Skeletal muscle cell (primary cell): Measurements from ENCODE around the gene IL17REL.

Experiments
- DNase-seq: peaks from one replicate; pipeline ENCODE4 v3.0.0-alpha.2; 2010; ENCODE audit warnings: low read depth
- H3K4me3 ChIP-seq: 2 replicates; pipeline ENCODE4 v1.5.1; 2011; ENCODE audit warnings: low read depth, mild to moderate bottlenecking, control low read depth, low read length, moderate library complexity

IL17REL gene

DNA sequence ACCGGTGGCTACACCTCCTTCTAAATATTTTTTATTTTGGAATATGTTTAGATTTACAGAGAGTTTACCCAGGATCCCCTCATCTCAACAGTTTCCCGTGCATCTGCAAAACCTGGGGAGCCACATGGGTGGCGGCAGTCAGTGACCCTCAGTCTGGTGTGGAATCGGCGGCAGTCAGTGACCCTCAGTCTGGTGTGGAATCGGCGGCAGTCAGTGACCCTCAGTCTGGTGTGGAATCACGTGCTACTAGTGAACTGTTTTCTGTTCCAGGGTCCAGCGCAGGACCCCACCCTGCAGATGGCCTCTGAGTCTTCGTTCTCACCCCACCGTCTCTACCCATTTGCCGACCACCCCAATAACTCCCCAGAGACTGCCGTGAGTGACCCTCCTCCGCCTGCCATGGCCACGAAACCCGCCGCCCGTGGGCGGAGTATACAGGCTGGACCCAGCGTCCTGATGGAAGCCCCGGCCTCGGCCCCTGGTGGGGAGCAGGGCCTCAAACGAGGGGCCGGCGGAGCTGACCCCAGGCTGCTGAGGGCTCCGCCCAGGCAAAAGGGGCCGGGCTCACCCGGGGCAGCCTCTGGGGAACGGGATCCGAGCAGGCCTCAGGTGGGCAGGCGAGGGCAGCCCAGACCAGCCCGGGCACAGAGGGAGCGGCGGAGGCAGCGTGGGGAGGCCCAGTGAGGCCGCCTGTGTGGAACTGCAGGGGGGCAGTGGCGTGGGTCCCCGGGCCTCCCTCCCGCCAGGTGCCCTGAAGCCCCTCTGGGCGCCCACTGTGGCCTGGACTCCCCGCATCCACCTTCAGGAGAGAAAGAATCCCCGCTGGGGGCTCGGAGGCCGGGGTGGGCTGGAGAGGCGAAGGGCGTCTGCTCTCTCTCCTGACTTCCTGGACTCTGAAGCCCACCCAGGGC, 2.5 kb downstream of the IL17REL start:
- no peak for DNase-seq
- no peak overlapping the region for H3K4me3 ChIP-seq

DNA sequence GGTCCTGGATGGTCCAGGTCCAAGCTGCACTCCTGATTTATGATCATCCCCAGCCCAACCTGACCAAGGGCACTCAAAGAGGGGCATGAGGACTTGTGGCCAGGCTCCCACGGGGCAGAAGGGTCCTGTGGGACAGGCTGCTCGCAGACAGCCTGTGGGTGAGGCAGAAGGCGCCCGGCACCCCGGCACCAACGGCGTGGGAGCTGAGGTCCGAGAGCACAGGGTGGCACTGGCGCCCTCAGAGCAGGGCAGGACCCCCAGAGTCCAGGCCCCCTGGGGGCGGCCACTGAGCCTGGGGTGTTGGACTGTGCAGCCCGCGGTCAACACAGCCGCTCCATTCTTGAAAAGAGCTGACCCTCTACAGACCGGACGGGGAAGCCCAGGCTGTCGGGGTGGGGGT, 3.3 kb downstream of the IL17REL start:
- DNase-seq = no peak
- H3K4me3 ChIP-seq = no peak overlapping the region

DNA sequence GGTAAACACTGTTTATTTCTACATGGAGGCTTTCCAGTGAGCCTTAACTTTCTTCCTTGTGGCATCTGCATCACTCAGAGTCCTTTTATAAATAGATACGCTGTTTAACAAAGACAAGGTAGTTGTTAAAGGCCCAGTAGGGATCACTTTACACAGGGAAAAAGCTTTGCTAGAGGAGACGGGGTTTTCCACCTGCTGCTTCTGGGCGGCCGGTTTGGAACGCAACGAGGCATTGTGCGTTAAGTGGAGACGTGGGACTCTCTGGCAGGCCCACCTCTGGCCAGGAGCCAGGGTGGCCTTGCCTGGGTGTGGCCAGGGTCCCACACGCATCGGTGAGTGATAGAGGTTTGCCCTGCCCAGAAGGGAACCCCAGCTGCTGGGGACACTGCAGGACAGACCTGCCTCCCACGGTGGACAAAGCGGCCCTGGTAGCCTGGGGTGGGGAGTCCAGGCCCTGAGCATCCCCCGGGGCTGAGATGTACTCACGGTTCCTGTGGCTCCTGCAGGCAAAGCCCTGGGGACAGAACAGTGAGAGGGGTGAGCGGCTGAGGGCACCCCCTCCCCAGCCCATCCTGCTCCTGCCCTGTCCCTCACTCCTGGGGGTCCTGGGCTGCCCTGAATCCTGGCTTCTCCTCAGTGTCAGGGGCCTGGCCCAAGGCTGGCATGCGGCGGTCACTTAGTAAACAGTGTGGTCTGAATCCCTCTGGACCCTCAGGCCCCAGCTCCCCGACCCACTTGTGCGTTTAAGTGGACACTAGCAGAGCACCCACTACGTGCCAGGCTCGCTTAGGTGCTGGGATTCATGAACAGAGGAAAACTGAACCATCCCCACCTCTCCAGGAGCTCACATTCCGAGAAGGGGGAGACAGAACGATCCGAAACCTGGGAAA, 4.2 kb downstream of the IL17REL start:
- no peak for DNase-seq
- no peak overlapping the region for H3K4me3 ChIP-seq

DNA sequence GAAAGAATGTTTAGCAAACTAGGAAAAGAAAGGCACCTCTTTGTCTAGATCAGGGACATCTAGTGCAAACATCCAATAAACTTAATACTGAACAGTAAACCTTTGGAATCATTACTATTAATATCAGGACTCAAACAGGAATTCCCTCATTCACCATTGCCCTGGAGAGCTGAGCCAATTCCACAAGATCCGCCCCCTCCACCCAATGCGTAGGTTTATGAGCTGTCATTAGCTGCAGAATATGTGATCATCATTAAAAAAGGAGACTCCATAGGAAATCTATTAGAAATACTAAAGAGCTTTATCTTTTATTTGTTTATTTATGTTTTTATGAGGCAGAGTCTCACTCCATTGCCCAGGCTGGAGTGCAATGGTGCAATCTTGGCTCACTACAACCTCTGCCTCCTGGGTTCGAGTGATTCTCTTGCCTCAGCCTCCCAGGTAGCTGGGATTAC, 5.5 kb downstream of the IL17REL start:
- DNase-seq = no peak
- H3K4me3 ChIP-seq = no peak overlapping the region

DNA sequence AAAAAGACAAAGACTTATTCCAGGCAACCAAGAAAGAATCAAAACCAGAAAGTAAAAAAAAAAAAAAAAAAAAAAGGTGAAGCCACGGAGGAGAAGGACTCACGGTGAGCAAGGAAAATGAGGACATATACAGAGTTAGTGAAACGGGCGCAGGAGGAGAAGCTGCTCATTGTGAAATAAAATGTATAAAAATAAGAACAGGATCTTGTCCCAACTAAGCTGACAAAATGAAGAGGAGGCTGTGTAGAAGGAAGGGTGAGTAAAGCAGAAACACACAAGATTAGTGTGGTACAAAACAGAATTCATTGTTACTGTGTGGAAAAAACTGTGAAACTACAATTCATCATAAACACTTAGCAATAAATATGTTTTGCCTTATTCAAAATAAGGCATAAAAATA, 7.6 kb downstream of the IL17REL start:
- no peak overlapping the region for H3K4me3 ChIP-seq

DNA sequence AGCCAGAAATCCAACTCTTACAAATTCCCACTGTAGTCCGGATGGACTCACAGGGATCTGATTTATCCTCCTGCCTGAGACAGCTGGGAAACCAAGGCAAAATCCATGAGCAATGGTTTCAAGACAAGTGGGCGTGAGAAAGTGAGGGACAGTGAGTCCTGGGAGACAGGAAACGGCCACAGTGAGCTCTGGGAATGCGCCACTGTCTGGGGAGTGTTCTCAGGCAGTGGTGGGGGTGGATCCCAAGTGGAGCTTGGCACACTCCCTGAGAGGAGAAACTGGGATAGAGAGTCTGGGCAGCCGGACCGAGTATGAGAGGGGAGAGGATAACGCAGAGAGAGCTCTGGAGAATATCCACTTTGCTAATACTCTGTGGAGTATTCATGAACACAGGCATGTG, 9.8 kb downstream of the IL17REL start:
- DNase-seq = no peak
- no peak overlapping the region for H3K4me3 ChIP-seq

More for the DNA sequence above, 7.6 kb downstream of the IL17REL start:
- DNase-seq = no peak

DNA sequence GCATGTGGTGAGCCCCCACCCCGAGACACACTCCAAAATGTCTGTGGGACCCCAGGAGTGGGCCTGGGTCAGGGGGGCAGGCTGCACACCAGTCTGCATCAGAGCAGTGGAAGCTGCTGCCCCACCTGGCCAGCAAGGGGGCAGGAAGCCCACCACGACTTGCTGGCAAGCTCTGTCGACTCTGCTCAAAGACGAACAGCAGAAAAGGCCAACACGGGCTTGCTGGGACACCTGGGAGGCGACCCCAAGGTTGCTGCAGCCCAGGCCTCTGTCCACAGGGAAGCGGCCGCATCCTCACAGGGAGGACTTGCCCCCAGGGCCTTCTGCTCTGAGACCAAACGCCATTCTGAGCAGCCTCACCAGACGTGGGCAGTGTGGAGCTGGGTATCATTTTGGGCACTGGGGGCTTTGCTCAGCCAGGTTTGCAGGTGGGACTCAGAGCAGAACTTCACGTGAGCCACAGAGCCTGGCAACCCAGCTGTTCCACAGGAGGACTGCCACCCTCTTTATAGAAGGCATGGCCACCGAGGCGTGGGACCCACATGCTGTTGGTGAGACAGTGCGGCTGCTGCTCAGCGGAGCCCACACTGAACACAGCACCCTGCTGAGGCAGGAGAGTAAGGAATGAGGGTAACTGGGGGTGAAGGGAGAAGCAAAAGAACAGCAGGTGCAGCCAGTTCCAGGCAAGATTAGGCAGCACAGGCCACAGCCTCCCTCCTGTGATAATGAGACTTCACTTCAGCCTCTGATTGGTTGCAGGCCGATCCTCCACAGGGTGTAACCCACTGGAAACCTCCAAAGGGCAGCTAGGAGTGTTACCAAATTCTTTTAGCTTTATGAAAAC, 11.0 kb downstream of the IL17REL start:
- H3K4me3 ChIP-seq = no peak overlapping the region
- DNase-seq = no peak

DNA sequence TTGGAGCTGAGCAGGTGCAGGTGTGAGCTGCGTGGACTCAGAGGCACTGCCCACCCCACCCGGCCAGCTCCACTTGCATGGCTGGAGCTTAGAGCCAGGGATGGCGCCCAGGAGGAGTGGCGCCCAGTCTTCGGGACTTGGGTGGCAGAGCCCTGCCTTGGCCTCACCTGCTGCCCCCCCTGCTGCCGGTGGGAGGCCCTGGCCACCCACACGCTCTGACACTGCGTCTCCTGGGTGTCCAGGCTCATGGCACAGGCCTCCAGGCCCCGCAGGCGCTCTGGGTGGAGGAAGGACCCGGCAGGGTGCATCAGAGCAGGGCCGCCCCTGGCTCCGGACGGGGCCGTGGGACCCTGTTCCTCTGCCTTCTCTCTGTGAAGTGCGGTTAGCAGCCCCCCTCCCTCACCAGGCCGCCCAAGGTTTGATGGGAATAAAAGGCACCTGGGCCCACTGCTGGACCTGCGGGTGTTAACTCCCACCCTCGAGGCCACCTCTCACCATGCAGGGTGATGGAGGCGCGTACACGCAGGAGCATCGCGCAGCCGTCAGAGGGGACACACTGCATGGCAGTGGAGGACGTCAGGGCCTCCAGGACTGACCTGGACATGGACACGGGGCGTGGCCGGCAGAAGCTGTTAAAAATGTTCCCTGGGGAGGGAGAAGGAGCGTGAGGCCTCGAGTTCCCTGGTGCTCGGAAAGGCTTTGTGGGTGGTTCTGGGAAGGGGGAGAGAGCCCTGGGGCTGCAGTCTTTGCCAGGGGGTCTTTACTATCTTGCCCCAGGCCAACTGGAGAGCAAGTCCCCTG, 11.8 kb downstream of the IL17REL start:
- H3K4me3 ChIP-seq = no peak overlapping the region
- no peak for DNase-seq

DNA sequence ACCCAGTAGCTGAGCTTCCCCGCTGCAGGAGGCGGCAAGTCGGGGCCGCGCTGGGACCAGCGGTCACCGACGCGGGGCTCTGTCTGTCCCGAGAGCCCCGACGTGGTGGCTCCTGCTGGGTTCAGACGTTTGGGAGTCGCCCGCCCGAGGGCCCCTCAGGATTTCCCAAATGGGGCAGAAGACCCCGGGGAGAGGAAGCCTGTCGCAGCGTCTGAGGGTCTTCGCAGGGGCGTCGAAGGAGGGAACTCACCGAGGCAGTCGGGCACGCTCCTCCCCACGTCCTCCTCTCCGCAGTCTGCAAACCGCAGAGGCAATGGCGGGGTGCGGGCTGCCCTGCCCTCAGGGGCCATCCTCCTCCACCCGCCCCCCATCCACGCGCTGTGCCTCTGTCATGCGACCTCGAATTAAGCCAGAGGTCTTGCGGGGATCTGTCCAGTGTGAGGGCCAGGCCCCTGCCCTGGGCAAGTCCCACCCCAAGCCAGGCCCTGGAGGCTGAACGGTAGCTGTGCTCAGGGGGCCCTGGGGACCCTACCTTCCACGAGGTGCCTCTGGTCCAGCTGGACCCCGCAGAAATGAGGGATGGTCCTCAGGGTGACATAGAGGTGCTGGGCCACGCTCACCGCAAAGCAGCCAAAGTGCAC, 12.5 kb downstream of the IL17REL start:
- H3K4me3 ChIP-seq = peak overlapping the region; percentile 17

DNA sequence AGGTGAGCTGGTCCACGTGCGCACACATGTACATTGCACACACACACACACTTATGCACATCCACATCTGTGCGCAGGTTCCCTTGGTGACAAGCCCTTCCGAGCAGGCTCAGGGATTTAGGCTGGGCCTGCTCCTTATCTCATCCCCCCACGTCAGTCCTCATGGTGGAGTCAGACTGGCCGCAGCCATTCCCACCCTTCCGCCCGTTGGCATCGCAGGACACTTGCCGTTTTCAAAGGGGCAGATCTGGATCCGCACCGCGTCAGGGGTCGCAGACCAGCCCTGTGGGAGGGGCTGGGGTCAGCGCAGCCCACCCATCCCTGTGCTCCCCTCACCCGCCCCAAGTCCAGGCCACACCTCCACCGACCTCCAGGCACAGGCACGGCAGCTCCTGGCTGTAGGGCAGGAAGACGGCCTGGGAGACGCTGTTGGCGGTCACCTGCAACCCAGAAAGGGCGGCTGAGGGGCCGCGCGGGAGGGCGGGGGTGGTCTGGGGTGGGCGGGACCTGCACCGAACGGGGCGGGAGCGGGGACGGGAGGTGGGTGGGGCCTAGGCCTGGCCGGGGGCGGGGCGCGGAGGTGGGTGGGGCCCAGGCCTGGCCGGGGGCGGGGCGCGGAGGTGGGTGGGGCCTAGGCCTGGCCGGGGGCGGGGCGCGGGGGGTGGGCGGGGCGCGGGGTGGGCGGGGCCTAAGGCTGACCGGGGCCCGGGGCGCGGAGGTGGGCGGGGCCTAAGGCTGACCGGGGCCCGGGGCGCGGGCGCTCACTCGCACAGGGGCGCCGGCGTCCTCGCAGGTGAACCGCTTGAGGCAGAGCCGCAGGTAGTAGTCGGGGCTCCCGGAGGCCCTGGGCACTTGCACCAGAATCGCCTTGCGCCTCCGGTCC, 13.3 kb downstream of the IL17REL start:
- no peak for DNase-seq
- peak overlapping the region; percentile 21 for H3K4me3 ChIP-seq

More for the DNA sequence above, 12.5 kb downstream of the IL17REL start:
- no peak for DNase-seq

DNA sequence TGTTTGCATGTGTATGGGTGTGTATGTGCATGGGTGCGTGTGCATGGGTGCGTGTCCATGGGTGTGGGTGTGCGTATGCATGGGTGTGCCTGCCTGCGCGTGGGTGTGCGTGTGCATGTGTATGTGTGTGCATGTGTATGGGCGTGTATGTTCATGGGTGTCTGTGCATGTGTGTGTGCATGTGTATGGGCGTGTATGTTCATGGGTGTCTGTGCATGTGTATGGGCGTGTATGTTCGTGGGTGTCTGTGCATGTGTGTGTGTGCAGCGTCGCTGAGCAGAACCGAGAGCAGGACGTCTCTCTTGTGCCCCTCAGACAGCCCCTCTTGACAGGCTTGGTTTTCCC, 13.9 kb downstream of the IL17REL start:
- no peak for DNase-seq
- H3K4me3 ChIP-seq = no peak overlapping the region

DNA sequence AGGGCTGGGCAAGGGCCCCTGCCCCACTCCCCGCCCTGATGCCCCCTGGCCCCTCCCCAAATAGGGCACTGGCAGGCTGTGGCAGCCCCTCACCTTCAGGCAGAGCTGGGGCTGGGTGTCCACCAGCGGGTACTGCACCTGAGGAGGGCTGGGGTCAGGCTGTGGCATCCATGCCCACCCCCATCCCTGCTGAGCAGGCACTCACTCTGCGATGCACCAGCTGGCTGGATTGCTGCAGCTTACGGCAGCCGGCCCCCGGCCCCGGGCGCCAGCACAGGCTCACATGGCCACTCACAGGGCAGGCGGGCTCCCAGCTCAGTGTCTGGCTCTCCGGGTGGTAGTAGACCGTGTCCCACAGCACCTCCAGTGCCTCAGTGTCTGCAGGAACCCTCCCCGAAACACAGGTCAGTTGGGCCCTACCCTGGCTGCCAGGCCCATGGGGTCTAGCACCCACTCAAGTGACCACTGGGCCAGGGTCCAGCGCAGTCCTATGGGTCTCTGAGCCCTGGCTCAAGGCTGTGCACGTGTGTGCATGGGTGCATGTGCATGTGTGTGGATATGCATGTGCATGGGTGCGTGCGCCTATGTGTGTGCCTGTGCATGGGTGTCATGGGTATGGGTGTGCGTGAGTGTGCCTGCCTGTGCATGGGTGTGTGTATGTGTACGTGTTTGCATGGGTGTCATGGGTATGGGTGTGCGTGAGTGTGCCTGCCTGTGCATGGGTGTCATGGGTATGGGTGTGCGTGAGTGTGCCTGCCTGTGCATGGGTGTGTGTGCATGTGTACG, 14.4 kb downstream of the IL17REL start:
- no peak for DNase-seq
- no peak overlapping the region for H3K4me3 ChIP-seq

DNA sequence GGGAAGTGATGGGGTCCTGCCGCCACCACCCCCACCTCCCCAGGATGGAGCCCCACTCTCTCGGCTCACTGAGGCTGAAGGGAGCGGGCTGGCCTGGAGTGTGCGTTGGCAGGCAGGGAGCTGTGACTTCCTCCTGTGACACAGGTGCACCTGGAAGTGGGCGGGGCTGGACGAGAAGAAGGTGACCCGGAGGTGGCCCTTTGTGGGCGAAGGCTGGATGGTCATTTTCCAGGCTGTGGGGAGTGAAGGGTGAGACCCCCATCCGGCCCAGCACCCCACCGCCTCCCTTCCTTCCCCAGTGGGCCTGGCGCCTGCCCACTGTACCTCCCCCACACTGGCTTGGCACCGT, 15.3 kb downstream of the IL17REL start:
- H3K4me3 ChIP-seq = no peak overlapping the region
- no peak for DNase-seq

DNA sequence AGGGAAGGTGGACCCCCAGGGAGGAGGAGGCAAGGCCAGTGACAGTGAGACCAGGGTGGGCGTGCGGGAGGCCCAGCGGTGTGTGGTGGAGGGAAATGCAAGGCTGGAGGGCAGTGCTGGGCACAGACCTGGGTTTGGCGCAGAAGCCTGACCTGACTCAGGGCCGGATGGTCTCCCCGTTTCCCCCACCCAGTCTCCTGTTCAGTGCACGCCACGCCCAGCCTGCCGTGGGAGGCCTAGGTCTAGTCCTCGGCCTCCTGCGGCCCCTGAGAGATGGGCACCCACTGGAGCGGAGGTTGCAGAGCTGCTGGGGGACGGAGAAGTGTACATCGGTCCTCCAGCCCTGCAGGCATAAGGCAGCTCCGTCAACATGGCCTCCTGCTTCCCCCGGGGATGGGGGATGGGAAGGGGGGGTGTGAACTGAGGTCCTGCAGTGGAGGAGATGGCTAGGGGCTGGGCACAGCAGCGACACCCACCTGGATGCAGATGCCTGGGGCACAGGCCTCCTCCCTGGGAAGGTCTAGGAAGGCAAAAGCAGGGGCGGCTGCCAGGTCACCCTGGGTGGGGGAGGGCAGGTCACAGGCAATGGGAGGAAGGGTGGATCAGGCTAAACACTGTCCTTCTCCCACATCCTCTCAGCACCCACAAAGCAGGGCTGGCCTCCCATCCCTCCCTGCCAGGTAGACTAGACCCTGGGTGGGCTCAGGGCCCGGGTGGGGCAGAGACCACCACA, 15.9 kb downstream of the IL17REL start:
- H3K4me3 ChIP-seq = no peak overlapping the region
- no peak for DNase-seq

DNA sequence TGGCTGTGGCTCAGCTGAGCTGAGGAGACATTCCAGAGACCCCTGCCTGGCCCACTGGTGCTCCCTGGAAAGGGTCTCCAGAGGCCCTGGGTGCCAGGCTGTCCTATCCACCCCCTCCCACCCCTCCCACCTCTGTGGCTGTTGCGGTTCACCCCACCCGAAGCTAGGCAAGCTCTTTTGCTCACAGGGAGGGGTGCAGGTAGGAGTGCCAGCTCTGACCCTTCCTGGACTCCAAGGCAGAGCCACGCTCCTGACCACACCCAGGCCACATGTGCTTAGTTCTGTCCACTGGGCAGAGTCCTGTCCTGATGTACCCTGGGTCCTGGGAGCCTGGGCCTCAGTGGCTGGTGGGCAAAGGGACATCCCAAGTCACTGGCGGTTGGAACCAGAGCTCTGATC, 16.4 kb downstream of the IL17REL start:
- H3K4me3 ChIP-seq = no peak overlapping the region
- no peak for DNase-seq
